HG03457 (cell line): Measurements from ENCODE around the gene SPNS1.
"Not testable (repeated sequence)": the region's sequence is repeated elsewhere in the genome, so short reads cannot be mapped to it uniquely, and the experiment has no call there.

Experiments used
- ATAC-seq: cut with Tn5 transposase; IDR thresholded peaks from one replicate; pipeline ENCODE4 v1.9.1; 2021; ENCODE audit warnings: moderate number of reproducible peaks; ENCODE audit not compliant: unreplicated experiment

The SPNS1 gene

GRCh38 chr16:28989363-28989762 lies 14.8 kb downstream of the SPNS1 start:
- no peak for ATAC-seq

DNA sequence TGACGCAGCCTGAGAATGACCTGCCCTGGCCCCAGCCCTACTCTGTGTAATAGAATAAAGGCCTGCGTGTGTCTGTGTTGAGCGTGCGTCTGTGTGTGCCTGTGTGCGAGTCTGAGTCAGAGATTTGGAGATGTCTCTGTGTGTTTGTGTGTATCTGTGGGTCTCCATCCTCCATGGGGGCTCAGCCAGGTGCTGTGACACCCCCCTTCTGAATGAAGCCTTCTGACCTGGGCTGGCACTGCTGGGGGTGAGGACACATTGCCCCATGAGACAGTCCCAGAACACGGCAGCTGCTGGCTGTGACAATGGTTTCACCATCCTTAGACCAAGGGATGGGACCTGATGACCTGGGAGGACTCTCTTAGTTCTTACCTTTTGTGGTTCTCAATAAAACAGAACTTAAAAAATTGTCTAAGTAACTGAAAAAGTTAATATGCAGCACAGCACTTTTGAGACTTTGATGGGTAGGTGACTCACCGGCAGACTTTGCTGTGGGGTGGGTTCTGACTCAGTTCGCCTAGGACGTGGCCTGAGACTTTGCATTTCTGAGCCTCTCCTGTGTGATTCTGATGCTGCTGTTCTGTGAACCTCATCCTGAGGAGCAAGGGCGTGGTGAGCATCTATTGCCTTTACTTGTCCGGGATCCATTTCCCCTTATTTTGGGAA lies 15.9 kb downstream of the SPNS1 start:
- ATAC-seq: no peak

DNA sequence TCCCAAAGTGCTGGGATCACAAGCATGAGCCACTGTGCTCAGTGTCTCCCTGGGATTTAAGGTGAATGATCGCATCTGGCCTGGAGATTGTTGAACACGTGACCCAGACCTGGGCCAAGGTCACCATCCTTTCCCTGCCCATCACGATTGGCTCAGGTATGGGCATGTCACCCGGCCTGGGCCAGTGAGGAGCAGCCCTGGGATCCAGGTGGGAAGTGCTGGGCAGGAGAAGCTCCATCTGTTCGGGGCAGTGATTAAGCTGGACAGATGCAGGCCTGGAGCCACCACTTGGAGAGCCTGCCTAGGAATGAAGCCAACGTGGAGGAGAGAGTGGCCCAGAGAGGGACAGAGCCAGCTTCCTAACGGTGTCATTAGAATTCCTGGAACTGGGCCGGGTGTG lies 17.1 kb downstream of the SPNS1 start:
- ATAC-seq: no peak

- ATAC-seq: no peak
Observed at GRCh38 chr16:28992496-28992895, 17.9 kb downstream of the SPNS1 start.

DNA sequence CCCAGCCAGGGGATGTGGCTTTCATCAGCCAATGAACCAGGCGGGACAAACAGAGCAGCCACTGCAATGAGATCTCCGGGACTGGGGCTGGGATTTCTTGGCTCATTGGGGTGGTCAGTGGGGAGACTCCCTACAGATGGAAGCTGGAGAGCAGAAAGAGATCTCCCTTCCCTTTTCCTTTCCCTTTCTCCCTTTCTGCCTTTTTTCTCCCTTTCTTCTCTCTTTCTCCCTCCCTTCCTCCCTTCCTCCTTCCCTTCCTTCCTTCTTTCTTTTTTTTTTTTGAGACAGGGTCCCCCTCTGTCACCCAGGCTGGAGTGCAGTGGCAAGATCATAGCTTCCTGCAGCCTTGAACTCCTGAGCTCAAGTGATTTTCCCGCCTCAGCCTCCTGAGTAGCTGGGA lies 24.3 kb downstream of the SPNS1 start:
- no peak for ATAC-seq

DNA sequence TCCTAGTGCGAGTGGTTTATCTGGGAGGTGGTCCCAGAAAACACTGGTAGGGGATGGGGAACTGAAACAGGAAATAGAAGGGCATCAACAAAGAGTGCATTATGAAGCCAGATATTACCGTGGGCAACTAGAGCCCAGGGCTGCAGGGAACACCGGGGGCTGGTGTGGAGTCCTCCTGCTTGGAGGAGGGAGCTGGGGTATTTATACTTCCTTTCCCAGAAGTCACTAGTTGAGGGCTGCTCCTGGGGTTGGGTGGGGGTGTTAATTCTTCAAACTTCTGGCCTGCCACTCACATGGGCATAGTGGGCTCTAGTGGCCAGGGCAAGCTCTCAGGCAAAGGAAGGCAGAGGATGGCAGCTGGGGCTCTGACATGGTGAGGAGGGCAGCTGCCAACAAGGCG lies 25.0 kb downstream of the SPNS1 start:
- no peak for ATAC-seq

- ATAC-seq: no peak
Observed at GRCh38 chr16:29000019-29000418, 25.4 kb downstream of the SPNS1 start.

DNA sequence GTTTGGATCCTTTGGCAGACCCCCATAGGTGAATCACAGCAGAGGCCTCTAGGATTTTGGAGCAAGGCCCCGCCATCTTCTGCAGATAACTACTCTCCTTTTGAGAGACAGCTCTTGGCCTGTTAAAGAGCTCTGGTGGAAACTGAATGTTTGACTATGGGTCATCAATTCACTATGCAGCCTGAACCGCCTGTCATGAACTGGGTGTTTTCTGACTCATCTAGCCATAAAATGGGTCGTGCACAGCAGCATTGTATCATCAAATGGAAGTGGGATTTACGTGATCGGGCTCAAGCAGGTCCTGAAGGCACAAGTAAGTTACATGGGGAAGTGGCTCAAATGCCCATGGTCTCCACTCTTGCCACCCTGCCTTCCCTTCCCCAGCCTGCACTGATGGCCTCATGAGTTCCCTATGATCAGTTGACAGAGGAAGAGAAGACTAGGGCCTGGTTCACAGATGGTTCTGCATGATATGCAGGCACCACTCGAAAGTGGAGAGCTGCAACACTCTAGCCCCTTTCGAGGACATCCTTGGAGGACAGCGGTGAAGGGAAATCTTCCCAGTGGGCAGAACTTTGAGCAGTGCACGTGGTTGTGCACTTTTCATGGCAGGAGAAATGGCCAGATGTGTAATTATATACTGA lies 30.0 kb downstream of the SPNS1 start:
- not testable (repeated sequence) for ATAC-seq

DNA sequence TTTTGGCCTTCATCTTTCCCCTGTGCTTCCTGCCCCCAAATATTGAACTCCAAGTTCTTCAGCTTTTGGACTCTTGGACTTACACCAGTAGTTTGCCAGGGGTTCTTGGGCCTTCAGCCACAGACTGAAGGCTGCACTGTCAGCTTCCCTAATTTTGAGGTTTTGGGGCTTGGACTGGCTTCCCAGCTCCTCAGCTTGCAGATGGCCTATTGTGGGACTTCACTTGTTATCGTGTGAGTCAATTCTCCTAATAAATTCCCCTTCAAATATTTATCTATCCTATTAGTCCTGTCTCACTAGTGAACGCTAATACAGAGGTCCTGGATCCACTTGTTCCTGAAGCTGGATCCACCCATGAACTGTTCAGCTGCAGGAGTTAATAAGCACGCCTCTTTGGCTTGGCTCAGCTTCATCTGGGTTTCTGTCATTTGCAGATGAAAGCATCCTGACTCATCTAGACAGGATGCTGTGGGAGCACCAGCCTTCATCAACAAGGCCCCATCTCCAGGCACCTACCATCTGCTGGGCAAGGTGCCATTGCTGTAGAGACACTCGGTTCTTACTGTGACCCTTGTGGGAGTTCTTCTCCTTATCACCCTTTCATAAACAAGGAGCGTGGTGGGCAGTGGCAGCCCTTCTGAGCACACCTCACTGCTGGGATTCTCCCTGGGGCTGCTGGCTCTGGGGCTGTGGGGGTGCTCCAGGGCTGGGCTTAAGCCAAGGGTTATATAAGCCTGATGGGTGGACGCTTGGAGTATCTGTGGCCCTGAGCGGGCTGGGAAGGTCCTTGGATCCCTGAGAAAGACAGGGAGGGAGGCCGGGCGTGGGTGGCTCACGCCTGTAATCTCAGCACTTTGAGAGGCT lies 33.4 kb downstream of the SPNS1 start:
- ATAC-seq: no peak

DNA sequence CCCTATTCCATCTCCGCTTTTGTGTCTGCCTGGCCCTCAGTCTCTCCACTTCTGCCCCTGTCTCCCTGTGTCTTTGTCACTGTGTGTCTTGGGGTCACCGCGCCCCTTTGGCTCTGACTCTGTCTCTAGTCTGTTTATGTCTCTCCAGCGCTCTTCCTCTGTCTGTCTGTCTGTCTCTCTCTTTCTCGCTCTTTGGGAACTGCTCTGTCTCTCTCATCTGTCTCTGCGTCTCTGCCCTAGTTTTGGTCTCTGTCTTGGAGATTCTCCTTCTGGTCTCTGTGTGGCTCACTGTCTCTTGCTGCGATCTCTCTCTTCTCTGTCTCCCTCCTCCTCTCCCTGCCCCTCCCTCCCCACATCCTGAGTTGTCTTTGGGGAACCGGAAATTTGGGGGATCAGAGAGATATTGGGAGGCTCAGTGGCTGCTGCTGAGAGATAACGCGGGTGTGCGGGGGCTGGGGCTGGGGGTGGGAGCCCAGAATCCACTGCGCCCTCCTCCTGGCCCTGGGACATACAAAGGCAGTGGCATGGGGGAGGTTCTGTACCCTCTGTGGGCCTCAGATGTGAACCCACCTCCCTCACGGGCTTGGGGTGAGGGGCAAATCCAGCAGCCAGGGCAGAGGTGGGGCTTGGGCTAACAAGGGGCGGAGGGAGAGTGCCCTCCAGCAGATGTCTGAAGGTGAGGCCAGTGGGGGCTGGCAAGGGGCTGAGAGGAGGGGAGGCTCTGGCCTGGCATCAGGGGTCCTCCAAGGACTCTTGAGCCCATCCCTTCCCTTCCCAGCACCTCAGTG lies 34.7 kb downstream of the SPNS1 start:
- ATAC-seq: no peak

DNA sequence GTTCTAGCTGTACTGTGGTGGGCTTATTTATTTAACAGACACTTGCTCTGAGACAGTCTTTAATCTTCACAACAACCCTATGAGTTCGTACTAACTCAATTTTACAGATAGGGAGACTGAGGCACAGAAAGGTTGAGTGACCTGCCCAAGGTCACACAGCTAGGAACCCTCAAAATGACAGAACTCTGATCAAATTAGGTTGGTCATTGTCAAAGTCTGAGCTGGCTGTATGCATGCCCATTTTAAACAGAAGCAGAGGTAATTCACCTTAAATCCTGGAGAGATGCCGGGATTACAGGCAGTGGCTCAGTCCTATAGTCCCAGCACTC lies 35.2 kb downstream of the SPNS1 start:
- ATAC-seq: no peak

GRCh38 chr16:29011112-29011511 lies 36.5 kb downstream of the SPNS1 start:
- ATAC-seq: no peak

DNA sequence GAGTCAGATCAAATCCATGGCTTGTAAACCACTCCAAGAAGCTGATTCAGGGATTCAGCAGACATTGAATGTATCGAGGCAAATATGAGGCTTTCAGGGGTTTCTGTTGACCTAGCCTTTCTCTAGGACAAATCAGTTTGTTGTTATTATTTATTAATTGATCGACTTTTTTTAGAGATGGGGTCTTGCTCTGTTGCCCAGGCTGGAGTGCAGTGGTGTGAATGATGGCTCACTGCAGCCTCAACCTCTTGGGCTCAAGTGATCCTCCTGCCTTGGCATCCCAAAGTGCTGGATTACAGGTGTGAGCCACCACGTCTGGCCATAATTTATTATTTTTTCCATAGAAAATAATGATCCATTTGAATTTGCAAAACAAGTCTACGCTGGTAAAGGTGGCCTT lies 37.3 kb downstream of the SPNS1 start:
- no peak for ATAC-seq

- ATAC-seq: no peak
Observed at GRCh38 chr16:29012913-29013553, 38.5 kb downstream of the SPNS1 start.

DNA sequence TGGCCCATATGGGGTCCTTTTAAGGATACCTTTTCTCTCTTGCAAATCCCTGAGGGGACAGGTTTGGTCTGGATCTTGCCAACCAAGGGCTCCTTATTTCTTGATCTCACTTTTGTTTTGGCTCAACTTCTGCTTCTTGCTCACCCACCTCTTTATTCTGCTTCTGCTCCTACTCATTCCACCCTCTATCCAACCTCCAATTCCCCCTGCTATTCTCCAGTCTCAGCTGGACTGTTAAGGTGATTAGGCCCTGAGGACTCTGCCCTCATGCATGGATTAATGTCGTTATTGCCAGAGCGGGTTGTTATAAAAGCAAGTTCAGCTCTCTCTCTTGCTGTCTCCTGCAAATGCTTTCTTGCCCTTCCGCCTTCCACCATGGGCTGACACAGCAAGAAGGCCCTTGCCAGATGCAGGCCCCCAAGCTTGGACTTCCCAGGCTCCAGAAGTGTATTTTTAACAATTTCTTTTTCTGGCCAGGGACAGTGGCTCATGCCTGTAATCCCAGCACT lies 40.0 kb downstream of the SPNS1 start:
- ATAC-seq: no peak

DNA sequence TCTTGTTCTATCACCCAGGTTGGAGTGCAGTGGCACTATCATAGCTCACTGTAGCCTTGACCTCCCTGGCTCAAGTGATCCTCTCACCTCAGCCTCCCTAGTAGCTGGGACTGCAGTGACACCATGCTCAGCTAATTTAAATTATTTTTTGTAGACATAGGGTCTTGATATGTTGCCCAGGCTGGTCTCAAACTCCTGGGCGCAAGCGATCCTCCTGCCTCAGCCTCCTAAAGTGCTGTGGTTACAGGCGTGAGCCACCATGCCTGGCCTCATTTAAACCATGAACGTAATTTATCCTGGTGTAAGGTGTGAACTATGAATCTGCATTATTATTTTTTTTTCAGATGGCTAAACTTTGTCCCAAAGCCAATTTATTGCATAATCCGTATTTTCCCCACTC lies 47.6 kb downstream of the SPNS1 start:
- no peak for ATAC-seq

- ATAC-seq: no peak
Observed at GRCh38 chr16:29023279-29024277, 49.0 kb downstream of the SPNS1 start.

GRCh38 chr16:29024278-29024677 lies 49.7 kb downstream of the SPNS1 start:
- no peak for ATAC-seq

GRCh38 chr16:29025218-29025617 lies 50.6 kb downstream of the SPNS1 start:
- no peak for ATAC-seq
